NT2/D1 (cell line): ENCODE measurements around the gene REV1.

ENCODE experiments used
- SUZ12 ChIP-seq: IDR thresholded peaks from 2 replicates; pipeline ENCODE4 v1.6.1; 2011; ENCODE audit not compliant: insufficient read length, insufficient read depth; ENCODE audit errors: extremely low read depth
- YY1 ChIP-seq: IDR thresholded peaks from 2 replicates; pipeline ENCODE4 v1.6.1; 2011; ENCODE audit not compliant: insufficient read length, insufficient read depth
- ZNF274 ChIP-seq: IDR thresholded peaks from 2 replicates; pipeline ENCODE4 v1.6.1; 2011; ENCODE audit warnings: mild to moderate bottlenecking, low read depth, low read length

- TF ChIP-seq YY1 (no peak), SUZ12 (no peak), ZNF274 (no peak)
These were observed 31.3 kb downstream of the REV1 start for GRCh38 chr2:99458529-99458928.
